NCI-H82 (cell line): ENCODE results near the gene USP49.
"Not testable (repeated sequence)": the region's sequence is repeated elsewhere in the genome, so short reads cannot be mapped to it uniquely, and the experiment has no call there.

ENCODE experiments used
- DNase-seq: peaks from one replicate; lab custom pipeline; 2025; lab: John Stamatoyannopoulos, UW

USP49 gene

GRCh38 chr6:41895300-41896233 lies at the start of gene USP49:
TSS of gene USP49 (minus strand) at chr6:41895375. CDS start at chr6:41806983, 88,392 bp downstream.
- peak; percentile 98 for DNase-seq

- no peak for DNase-seq
Measured at GRCh38 chr6:41943456-41943855, 48.3 kb upstream of the USP49 start.

GRCh38 chr6:41942882-41943281 lies 47.7 kb upstream of the USP49 start:
- not testable (repeated sequence) for DNase-seq

GRCh38 chr6:41942067-41942851 lies 47.1 kb upstream of the USP49 start:
- no peak for DNase-seq

- DNase-seq = peak; percentile 95
Measured at GRCh38 chr6:41941280-41942066, 46.3 kb upstream of the USP49 start, which contains the start of gene CCND3. TSS of gene CCND3 (minus strand) at chr6:41941808. CDS start at chr6:41941649, 159 bp downstream.

GRCh38 chr6:41940759-41941279 lies 45.6 kb upstream of the USP49 start:
- DNase-seq = peak; percentile 62

GRCh38 chr6:41939848-41940758 lies 44.9 kb upstream of the USP49 start:
- DNase-seq = peak; percentile 95

GRCh38 chr6:41939176-41939847 lies 44.1 kb upstream of the USP49 start:
- no peak for DNase-seq

- DNase-seq = no peak
Measured at GRCh38 chr6:41938590-41939175, 43.5 kb upstream of the USP49 start.

GRCh38 chr6:41937861-41938574 lies 42.8 kb upstream of the USP49 start:
- DNase-seq = peak; percentile 61

GRCh38 chr6:41937472-41937860 lies 42.3 kb upstream of the USP49 start:
- peak; percentile 93 for DNase-seq

- peak; percentile 93 for DNase-seq
Measured at GRCh38 chr6:41936073-41936837, 41.1 kb upstream of the USP49 start.

GRCh38 chr6:41935685-41936072 lies 40.5 kb upstream of the USP49 start:
- DNase-seq = peak; percentile 54

- peak; percentile 70 for DNase-seq
Measured at GRCh38 chr6:41935193-41935574, 40.0 kb upstream of the USP49 start.

- DNase-seq = no peak
Measured at GRCh38 chr6:41934278-41935192, 39.4 kb upstream of the USP49 start.

GRCh38 chr6:41932378-41932777 lies 37.2 kb upstream of the USP49 start:
- DNase-seq = no peak

- no peak for DNase-seq
Measured at GRCh38 chr6:41931792-41932191, 36.6 kb upstream of the USP49 start.
